ENCODE data around the gene ERFL. TPM values are rescaled to one million over a fixed set of nuclear protein-coding genes. Genes with fewer than 3 reads are reported as not detected.

Gene ERFL
- total and polyA plus RNA-seq, 2 of the 4 experiments (the other 2 are of a cell fraction): not detected

DNA sequence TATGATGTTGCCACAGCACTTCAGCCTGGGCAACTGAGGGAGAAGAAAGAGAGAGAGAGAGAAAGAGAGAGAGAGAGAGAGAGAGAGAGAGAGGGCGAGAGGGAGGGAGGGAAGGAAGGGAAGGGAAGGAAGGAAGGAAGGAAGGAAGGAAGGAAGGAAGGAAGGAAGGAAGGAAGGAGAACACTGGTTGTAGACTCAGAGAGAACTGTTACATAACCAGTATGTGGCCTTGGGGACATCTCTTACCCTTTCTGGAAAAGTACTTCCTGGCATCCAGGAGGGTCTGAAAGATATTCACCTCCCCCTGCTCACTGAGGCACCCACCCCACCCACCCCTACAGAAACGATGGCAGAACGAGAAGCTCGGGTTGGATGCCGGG, 47.9 kb downstream of the ERFL start:
- no peak for TF ChIP-seq NFE2L2 (IDR thresholded peaks at IDR 0.05; ENCODE audit: low read depth, low read length)
- TF ChIP-seq RAD21 (IDR thresholded peaks at IDR 0.05; ENCODE audit: low read length): no peak
- no peak for TF ChIP-seq CTCF (conservative IDR thresholded peaks at IDR 0.05; ENCODE audit: low read depth, low read length)
- no peak for TF ChIP-seq RFX5 (IDR thresholded peaks at IDR 0.05; ENCODE audit: low read depth, low read length)
- no peak for TF ChIP-seq CEBPB (IDR thresholded peaks at IDR 0.05; ENCODE audit: low read depth, low read length)
- Histone ChIP-seq H3K9ac (ENCODE audit: low read depth, low read length) (no peak overlapping the region), H3K27ac (ENCODE audit: insufficient read depth, low read length) (no peak overlapping the region), H3K4ac (ENCODE audit: low read depth, low read length) (no peak overlapping the region), H3K27me3 (ENCODE audit: control insufficient read depth, insufficient read depth, low read length) (peaks cover 15% of the 10 kb centered on the region; the same call in 1 of the 2 replicates), H3K79me1 (ENCODE audit: low read depth in 1 of 2, low read length in 2 of 2) (peaks cover 17 to 19% of the 10 kb centered on the region in 2 experiments; a peak in 3 of 4 replicates), H3K4me1 (ENCODE audit: control insufficient read depth, insufficient read depth, low read length) (peaks cover 4% of the 10 kb centered on the region), H2BK15ac (ENCODE audit: low read depth, low read length) (no peak overlapping the region), H3K4me2 (ENCODE audit: low read depth, low read length) (no peak overlapping the region), H3K9me3 (ENCODE audit: control insufficient read depth, insufficient read depth, low read length) (no peaks in the 10 kb centered on the region), H3K56ac (ENCODE audit: extremely low read depth, insufficient read depth, low read length) (no peak overlapping the region), H3K9me1 (ENCODE audit: insufficient read depth, low read length) (peaks cover 5% of the 10 kb centered on the region), H4K91ac (ENCODE audit: insufficient read depth, low read depth, low read length) (no peak overlapping the region), H4K8ac (ENCODE audit: low read depth in 2 of 2, low read length in 2 of 2) (no peak overlapping the region), H2BK120ac (ENCODE audit: low read depth, low read length) (no peak overlapping the region), H3K23ac (ENCODE audit: low read depth, low read length) (no peak overlapping the region), H2BK5ac (ENCODE audit: low read depth, low read length, poor library complexity, severe bottlenecking) (no peak overlapping the region), H3K4me3 (ENCODE audit: insufficient read depth, low read depth, low read length) (no peak overlapping the region), H2AK5ac (ENCODE audit: low read depth, low read length) (no peak overlapping the region), H3K18ac (ENCODE audit: low read depth, low read length) (no peak overlapping the region), H3K14ac (replicated peaks; ENCODE audit: low read depth, low read length) (no peak overlapping the region), H3K36me3 (ENCODE audit: control insufficient read depth, insufficient read depth, low read length) (no peaks in the 10 kb centered on the region), H2AFZ (replicated peaks; ENCODE audit: low read length, poor library complexity) (no peak overlapping the region), H2BK20ac (ENCODE audit: low read depth, low read length) (no peak overlapping the region), H4K5ac (ENCODE audit: low read depth, low read length) (no peak overlapping the region), H4K20me1 (ENCODE audit: insufficient read depth, low read length) (0 out of 2 replicates have a peak, but pooled peaks cover 7% of the 10 kb centered on the region), H2AK9ac (replicated peaks; ENCODE audit: low read depth, low read length, poor library complexity) (no peak overlapping the region)
- dilution Hi-C loops (cut with HindIII; ENCODE audit: low sequenced_read_pairs, unreplicated experiment) (no loop called here), intact Hi-C loops (cut with micrococcal nuclease) (loop anchor here (5.0 to 10.0 kb wide), 2 partner anchors 52 to 154 kb away; no protein-coding TSS in a partner anchor), in situ Hi-C loops (cut with MboI; ENCODE audit: low sequenced_read_pairs) (loop anchor here (5.0 kb wide), 1 partner anchor 67 kb away; no protein-coding TSS in a partner anchor)
- no CpG with 5 or more reads among the region's 5 CpGs for WGBS, 2 experiments (ENCODE audit: extremely low coverage in 2 of 2, insufficient read length in 1 of 2)
- ChIA-PET POLR2A (ENCODE audit: unreplicated experiment) (no interaction called here), CTCF (no interaction called here)
- no TSS peak for BruUV-seq (replicated peaks)
- DNase-seq: no peak
- ATAC-seq (ENCODE audit: low read depth): no peak

All from IMR-90 (cell line).